Activated T-cell treated with anti-CD3 and anti-CD28 coated beads for 24 hours (primary cell): ENCODE results near the gene PPFIA2.

Source experiments
- DNase-seq: peaks from one replicate; pipeline ENCODE4 v3.0.0-alpha.2; 2020; ENCODE audit warnings: low read depth

The PPFIA2 gene

GRCh38 chr12:81759190-81760051 is at the start of gene PPFIA2:
TSS of gene PPFIA2 (minus strand) at chr12:81759350.
- no peak for DNase-seq

- DNase-seq: no peak
Observed at GRCh38 chr12:81800298-81801148, 41.4 kb upstream of the PPFIA2 start.

- DNase-seq: no peak
Observed at GRCh38 chr12:81798294-81798693, 39.1 kb upstream of the PPFIA2 start.

- DNase-seq: no peak
Observed at GRCh38 chr12:81797100-81797499, 38.0 kb upstream of the PPFIA2 start.

GRCh38 chr12:81792666-81793065 is 33.5 kb upstream of the PPFIA2 start:
- DNase-seq: no peak

- no peak for DNase-seq
Observed at GRCh38 chr12:81779216-81779615, 20.1 kb upstream of the PPFIA2 start.

GRCh38 chr12:81778719-81779118 is 19.6 kb upstream of the PPFIA2 start:
- no peak for DNase-seq

- DNase-seq: no peak
Observed at GRCh38 chr12:81758421-81759189, 545 bp downstream of the PPFIA2 start.

GRCh38 chr12:81757731-81758365 is 1.3 kb downstream of the PPFIA2 start:
- DNase-seq: no peak

- DNase-seq: no peak
Observed at GRCh38 chr12:81729781-81730180, 29.4 kb downstream of the PPFIA2 start.

- DNase-seq: no peak
Observed at GRCh38 chr12:81727391-81727790, 31.8 kb downstream of the PPFIA2 start.

- DNase-seq: no peak
Observed at GRCh38 chr12:81726634-81727033, 32.5 kb downstream of the PPFIA2 start.

- DNase-seq: no peak
Observed at GRCh38 chr12:81723361-81723760, 35.8 kb downstream of the PPFIA2 start.

GRCh38 chr12:81722004-81722403 is 37.1 kb downstream of the PPFIA2 start:
- DNase-seq: no peak

- no peak for DNase-seq
Observed at GRCh38 chr12:81718616-81719015, 40.5 kb downstream of the PPFIA2 start.

GRCh38 chr12:81712536-81712935 is 46.6 kb downstream of the PPFIA2 start:
- no peak for DNase-seq

GRCh38 chr12:81705586-81705985 is 53.6 kb downstream of the PPFIA2 start:
- no peak for DNase-seq

GRCh38 chr12:81699551-81699950 is 59.6 kb downstream of the PPFIA2 start:
- no peak for DNase-seq

- no peak for DNase-seq
Observed at GRCh38 chr12:81692008-81692407, 67.1 kb downstream of the PPFIA2 start.

- no peak for DNase-seq
Observed at GRCh38 chr12:81683881-81684280, 75.3 kb downstream of the PPFIA2 start.

GRCh38 chr12:81679614-81680013 is 79.5 kb downstream of the PPFIA2 start:
- DNase-seq: no peak

- DNase-seq: no peak
Observed at GRCh38 chr12:81670759-81671158, 88.4 kb downstream of the PPFIA2 start.
